Kidney epithelial cell (primary cell): Measurements from ENCODE around the gene LMX1A. TPM values are rescaled to one million over a fixed set of nuclear protein-coding genes. Genes with fewer than 3 reads are reported as not detected.

Experiments
- DNase-seq: peaks from one replicate; pipeline ENCODE4 v3.0.0-alpha.2; 2010; ENCODE audit warnings: low read depth
- H3K27me3 ChIP-seq: 2 replicates; pipeline ENCODE4 v1.6.0; 2011; ENCODE audit warnings: low read length; ENCODE audit not compliant: control insufficient read depth, insufficient read depth
- H3K36me3 ChIP-seq: 2 replicates; pipeline ENCODE4 v1.5.1; 2011; ENCODE audit warnings: low read length; ENCODE audit not compliant: control insufficient read depth, insufficient read depth
- H3K4me3 ChIP-seq: 2 replicates; pipeline ENCODE4 v1.5.1; 2011; ENCODE audit warnings: low read depth, mild to moderate bottlenecking, control low read depth, low read length
- total RNA-seq: library from RNA; depleted of rRNA; stranded (reverse); fragments of >200 nt; gene quantifications from 2 replicates; pipeline ENCODE4 v1.2.3, GENCODE V29; 2015
- TF ChIP-seq, protein P1 (sequence below): IDR thresholded peaks from 2 replicates; pipeline ENCODE4 v1.5.1; 2011; ENCODE audit warnings: mild to moderate bottlenecking, moderate library complexity, low read length, control low read depth, inconsistent platforms; ENCODE audit not compliant: insufficient read depth, poor library complexity, severe bottlenecking

LMX1A gene
- total RNA-seq, 1 donor from 2014 or later = not detected

DNA sequence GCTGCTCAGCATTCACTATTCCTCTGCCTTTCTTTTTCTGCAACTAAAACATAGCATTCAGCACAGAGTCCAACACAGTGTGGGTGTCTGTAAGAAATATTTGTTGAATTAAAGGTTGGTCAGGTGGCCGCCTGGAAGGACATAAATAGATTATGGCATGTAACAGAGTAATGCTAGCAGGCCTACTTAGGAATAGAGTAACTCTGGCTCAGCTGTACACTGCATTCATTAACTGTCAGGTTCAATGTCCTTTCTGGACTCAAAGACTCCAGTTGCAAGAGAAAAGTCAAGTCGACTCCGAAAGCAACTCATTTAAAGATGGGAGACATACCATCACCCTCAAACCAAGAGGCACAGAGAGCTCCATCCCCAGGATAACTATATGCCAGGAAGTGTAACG lies 116.0 kb downstream of the LMX1A start:
- TF ChIP-seq, protein P1, sequence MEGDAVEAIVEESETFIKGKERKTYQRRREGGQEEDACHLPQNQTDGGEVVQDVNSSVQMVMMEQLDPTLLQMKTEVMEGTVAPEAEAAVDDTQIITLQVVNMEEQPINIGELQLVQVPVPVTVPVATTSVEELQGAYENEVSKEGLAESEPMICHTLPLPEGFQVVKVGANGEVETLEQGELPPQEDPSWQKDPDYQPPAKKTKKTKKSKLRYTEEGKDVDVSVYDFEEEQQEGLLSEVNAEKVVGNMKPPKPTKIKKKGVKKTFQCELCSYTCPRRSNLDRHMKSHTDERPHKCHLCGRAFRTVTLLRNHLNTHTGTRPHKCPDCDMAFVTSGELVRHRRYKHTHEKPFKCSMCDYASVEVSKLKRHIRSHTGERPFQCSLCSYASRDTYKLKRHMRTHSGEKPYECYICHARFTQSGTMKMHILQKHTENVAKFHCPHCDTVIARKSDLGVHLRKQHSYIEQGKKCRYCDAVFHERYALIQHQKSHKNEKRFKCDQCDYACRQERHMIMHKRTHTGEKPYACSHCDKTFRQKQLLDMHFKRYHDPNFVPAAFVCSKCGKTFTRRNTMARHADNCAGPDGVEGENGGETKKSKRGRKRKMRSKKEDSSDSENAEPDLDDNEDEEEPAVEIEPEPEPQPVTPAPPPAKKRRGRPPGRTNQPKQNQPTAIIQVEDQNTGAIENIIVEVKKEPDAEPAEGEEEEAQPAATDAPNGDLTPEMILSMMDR = no peak
- Histone ChIP-seq H3K4me3 (no peak overlapping the region), H3K36me3 (no peaks in the 10 kb centered on the region), H3K27me3 (peaks cover 8% of the 10 kb centered on the region)
- DNase-seq = no peak

DNA sequence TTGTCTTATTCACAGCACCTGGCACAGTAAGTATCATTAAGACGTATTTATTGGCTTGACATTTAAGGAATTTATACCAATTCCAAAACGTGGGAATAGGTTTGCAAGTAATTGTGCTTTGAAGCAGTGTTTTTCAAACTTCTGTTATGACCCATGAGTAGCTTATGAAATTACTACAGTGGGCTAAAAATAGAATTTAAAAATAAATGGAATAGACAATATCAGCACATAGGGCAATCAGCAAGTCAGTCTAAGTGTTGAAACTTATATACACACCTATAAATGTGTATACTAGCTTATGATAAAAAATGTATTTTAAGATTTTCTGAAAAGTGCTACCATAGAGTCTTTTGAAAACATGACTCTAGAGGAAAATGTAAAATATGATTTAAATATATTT lies 116.6 kb downstream of the LMX1A start:
- H3K36me3 ChIP-seq = no peaks in the 10 kb centered on the region
- TF ChIP-seq, protein P1 = no peak
- H3K27me3 ChIP-seq = peaks cover 15% of the 10 kb centered on the region
- no peak overlapping the region for H3K4me3 ChIP-seq
- DNase-seq = no peak

DNA sequence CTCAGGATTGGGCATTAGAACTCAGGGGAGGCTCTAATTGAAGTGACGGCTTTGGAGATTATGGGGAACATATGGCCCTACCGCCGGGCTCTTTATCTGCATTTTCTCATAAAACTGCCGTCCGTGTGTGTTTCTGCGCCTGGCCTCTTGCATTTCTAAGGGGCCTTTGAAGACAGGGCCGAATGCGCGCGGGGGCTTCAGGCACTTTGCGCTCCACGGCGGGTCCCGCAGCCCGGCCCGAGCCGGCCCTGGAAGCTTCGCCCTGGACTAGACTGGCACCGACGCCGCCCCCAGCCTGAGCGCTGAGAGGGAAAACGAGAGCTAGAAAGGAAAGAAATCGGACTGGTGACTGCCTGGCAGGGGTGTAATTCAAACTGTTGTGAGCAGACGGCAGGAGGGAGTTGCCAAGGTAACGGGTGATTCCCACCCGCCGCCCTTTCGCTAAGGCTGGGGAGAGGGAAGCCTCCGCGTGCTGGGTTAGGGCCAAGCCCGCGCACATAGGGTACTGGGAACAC lies 120.7 kb downstream of the LMX1A start:
- TF ChIP-seq, protein P1 = no peak
- peaks cover 16% of the 10 kb centered on the region for H3K27me3 ChIP-seq
- DNase-seq = no peak
- H3K36me3 ChIP-seq = no peaks in the 10 kb centered on the region
- no peak overlapping the region for H3K4me3 ChIP-seq

DNA sequence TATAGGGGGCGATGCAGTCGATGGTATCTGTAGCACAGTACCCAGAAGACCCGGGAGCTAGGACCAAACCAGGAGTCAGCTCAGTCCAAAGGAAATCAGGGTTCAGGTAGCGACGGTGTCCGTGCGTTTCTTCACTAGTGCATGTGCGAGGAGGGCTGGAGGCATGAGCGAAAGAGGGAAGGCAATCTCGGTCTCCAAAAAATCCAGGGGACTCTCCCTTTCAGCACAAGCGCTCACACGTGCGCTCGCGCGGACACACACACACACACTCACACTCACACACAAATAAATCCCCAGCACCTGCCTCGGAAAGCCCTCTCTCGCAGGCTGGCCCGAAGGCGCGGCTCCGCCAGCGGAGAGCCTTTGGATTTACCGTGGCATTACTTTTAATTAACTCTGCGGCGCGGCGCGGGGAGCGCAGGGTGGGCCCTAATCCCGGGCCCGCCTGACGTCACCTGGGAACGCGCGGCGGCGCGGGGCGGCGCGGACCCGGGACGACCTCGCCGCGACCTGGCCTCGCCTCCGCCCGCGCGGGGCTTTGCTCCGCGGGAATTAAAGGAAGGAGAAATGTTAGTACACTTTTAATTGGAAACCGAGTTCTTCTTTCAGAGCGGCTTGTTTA lies 121.2 kb downstream of the LMX1A start:
- H3K36me3 ChIP-seq = no peaks in the 10 kb centered on the region
- H3K27me3 ChIP-seq = peaks cover 16% of the 10 kb centered on the region
- no peak for DNase-seq
- TF ChIP-seq, protein P1 = no peak
- H3K4me3 ChIP-seq = no peak overlapping the region

DNA sequence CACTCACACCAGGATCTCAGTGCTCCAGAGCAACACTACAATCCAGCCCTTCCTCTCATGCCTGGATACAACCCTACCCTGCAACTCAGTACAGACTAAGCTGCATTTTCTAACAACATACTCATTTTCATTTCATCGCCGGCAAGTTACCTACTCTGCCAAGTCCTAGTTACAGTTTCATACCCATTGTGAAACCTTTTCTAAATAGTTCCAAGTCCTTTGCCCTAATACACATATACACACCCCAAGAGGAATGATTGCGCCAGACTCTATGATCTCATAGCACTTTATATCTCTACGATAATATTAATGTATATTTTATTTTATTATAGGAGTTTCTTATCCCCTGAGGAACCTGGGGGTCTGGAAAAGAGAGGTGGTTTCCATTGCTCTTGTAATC lies 122.4 kb downstream of the LMX1A start:
- TF ChIP-seq, protein P1 = no peak
- Histone ChIP-seq H3K4me3 (no peak overlapping the region), H3K27me3 (peaks cover 16% of the 10 kb centered on the region), H3K36me3 (no peaks in the 10 kb centered on the region)
- no peak for DNase-seq

DNA sequence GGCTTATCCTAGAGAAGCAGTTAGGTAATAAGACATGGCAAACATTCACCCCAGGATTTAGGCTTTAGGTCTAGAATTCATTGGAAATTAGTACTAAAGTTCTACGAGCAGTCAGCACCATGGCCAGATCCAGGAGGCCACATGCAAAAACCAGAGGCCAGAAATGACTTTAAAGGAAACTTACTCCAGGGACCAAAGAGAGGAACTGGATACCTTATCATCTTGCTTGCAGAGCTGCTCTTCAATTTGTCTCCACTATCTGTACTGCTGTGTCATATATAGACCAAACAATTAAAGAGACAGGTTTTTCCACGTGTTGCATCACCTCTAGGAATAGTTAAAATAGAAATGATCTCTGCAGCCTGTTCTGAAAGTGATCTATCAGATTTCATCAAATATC lies 127.8 kb downstream of the LMX1A start:
- TF ChIP-seq, protein P1 = no peak
- no peak for DNase-seq
- Histone ChIP-seq H3K36me3 (no peaks in the 10 kb centered on the region), H3K27me3 (no peaks in the 10 kb centered on the region), H3K4me3 (no peak overlapping the region)
